ENCODE data around the gene PNLIPRP3. TPM values are rescaled to one million over a fixed set of nuclear protein-coding genes. Genes with fewer than 3 reads are reported as not detected.

PNLIPRP3 gene
- total and polyA plus RNA-seq, 2 of the 4 experiments (the other 2 are of a cell fraction), result not detected

Small RNA genes lying within 50 kb of the gene (microRNA-seq; reads per million reads assigned to microRNA genes)
- gene SNRPGP6 (ENCODE audit: insufficient read depth, insufficient read length), result not detected

Small RNA genes lying within 50 kb of the gene (small RNA-seq; reads per million reads assigned to genes)
- gene SNRPGP6, result 0 reads per million in 5 experiments

Other genes with a start within 250 kb of the PNLIPRP3 start
- gene GFRA1, start 154.6 kb upstream of the PNLIPRP3 start, total RNA-seq (2012; rRNA removed), result 8.6 and 9.1 TPM in 2 replicates
- gene GFRA1, start 154.6 kb upstream of the PNLIPRP3 start, polyA plus RNA-seq (2012; rRNA removed), result 9.3 and 9.5 TPM in 2 replicates
- not detected in 2 replicates for gene CCDC172, start 103.4 kb upstream of the PNLIPRP3 start, total RNA-seq (2012; rRNA removed)
- gene CCDC172, start 103.4 kb upstream of the PNLIPRP3 start, polyA plus RNA-seq (2012; rRNA removed), result not detected in 2 replicates
- gene PNLIP, start 118.1 kb downstream of the PNLIPRP3 start, total RNA-seq (2012; rRNA removed), result not detected in 2 replicates
- not detected in 2 replicates for gene PNLIP, start 118.1 kb downstream of the PNLIPRP3 start, polyA plus RNA-seq (2012; rRNA removed)
- not detected in 2 replicates for gene PNLIPRP1, start 163.1 kb downstream of the PNLIPRP3 start, total RNA-seq (2012; rRNA removed)
- not detected in 2 replicates for gene PNLIPRP1, start 163.1 kb downstream of the PNLIPRP3 start, polyA plus RNA-seq (2012; rRNA removed)
- gene PNLIPRP2, start 193.1 kb downstream of the PNLIPRP3 start, total RNA-seq (2012; rRNA removed), result not detected in 2 replicates
- not detected in 2 replicates for gene PNLIPRP2, start 193.1 kb downstream of the PNLIPRP3 start, polyA plus RNA-seq (2012; rRNA removed)